Fibroblast of lung (primary cell): ENCODE data around the gene SPATA32. TPM values are rescaled to one million over a fixed set of nuclear protein-coding genes. Genes with fewer than 3 reads are reported as not detected.

Source experiments
- DNase-seq, 2 donors: peaks; one replicate each; pipeline versions ENCODE4 v3.0.0 to v3.0.0-alpha.2; 2010; ENCODE audit warnings: low read depth in 2 of 2
- H2AFZ ChIP-seq: 2 replicates; pipeline ENCODE4 v1.5.1; 2012; ENCODE audit warnings: low read length, control low read depth, inconsistent platforms
- H3K27ac ChIP-seq: 2 replicates; pipeline ENCODE4 v1.5.1; 2011; ENCODE audit warnings: low read length, control low read depth; ENCODE audit not compliant: insufficient read depth
- H3K27me3 ChIP-seq: 2 replicates; pipeline ENCODE4 v1.5.1; 2011; ENCODE audit warnings: mild to moderate bottlenecking, low read length; ENCODE audit not compliant: control insufficient read depth, insufficient read depth
- H3K36me3 ChIP-seq: 2 replicates; pipeline ENCODE4 v1.5.1; 2011; ENCODE audit warnings: low read length; ENCODE audit not compliant: control insufficient read depth, insufficient read depth
- H3K4me1 ChIP-seq: 2 replicates; pipeline ENCODE4 v1.5.1; 2011; ENCODE audit warnings: low read length; ENCODE audit not compliant: control insufficient read depth, insufficient read depth; ENCODE audit errors: extremely low read depth
- H3K4me2 ChIP-seq: 2 replicates; pipeline ENCODE4 v1.5.1; 2011; ENCODE audit warnings: low read length, control low read depth; ENCODE audit not compliant: insufficient read depth; ENCODE audit errors: extremely low read depth
- H3K4me3 ChIP-seq, 4 experiments: fragments of 200-600 bp in 1 of 4; sonication (generic) in 1 of 4; replicated peaks in 1 of 4; 2 replicates each; pipeline ENCODE4 v1.5.1; 2011 to 2016; ENCODE audit warnings: low read length in 4 of 4, low read depth in 3 of 4, mild to moderate bottlenecking in 3 of 4, control low read depth in 2 of 4, inconsistent platforms in 1 of 4, mixed read lengths in 1 of 4; ENCODE audit not compliant: insufficient read depth in 1 of 4; ENCODE audit errors: control extremely low read depth in 1 of 4
- H3K79me2 ChIP-seq: 2 replicates; pipeline ENCODE4 v1.5.1; 2012; ENCODE audit warnings: mild to moderate bottlenecking, low read length, inconsistent platforms; ENCODE audit not compliant: control insufficient read depth, insufficient read depth
- H3K9ac ChIP-seq: 2 replicates; pipeline ENCODE4 v1.5.1; 2011; ENCODE audit warnings: mild to moderate bottlenecking, low read length, control low read depth; ENCODE audit not compliant: insufficient read depth
- H3K9me3 ChIP-seq: 2 replicates; pipeline ENCODE4 v1.5.1; 2012; ENCODE audit warnings: low read depth, low read length; ENCODE audit not compliant: control insufficient read depth, insufficient read depth
- H4K20me1 ChIP-seq: 2 replicates; pipeline ENCODE4 v1.5.1; 2011; ENCODE audit warnings: low read length; ENCODE audit not compliant: control insufficient read depth, insufficient read depth; ENCODE audit errors: extremely low read depth
- EZH2 ChIP-seq: IDR thresholded peaks from 2 replicates; pipeline ENCODE4 v1.5.1; 2012; ENCODE audit warnings: low read length, control low read depth, mild to moderate bottlenecking; ENCODE audit errors: missing control alignments
- polyA plus RNA-seq, 2 donors: library from polyadenylated mRNA; depleted of rRNA in 1 of 2; stranded (reverse) in 1 of 2; unstranded in 1 of 2; fragments of >200 nt; gene quantifications; 2 replicates each; pipeline ENCODE4 v1.2.1, GENCODE V29; 2011 to 2012; ENCODE audit warnings: missing spikeins in 1 of 2
- total RNA-seq: library from RNA; depleted of rRNA; stranded (reverse); fragments of >200 nt; gene quantifications from 2 replicates; pipeline ENCODE4 v1.2.1, GENCODE V29; 2014
- TF ChIP-seq, protein P1 (sequence below), 2 donors: IDR thresholded peaks in 1 of 2; conservative IDR thresholded peaks in 1 of 2; 1 replicate in 1 of 2; 2 replicates in 1 of 2; pipeline ENCODE4 v1.5.1; 2011 to 2012; ENCODE audit warnings: low read length in 2 of 2, control low read depth in 1 of 2, inconsistent platforms in 1 of 2, low read depth in 1 of 2, mild to moderate bottlenecking in 1 of 2

SPATA32 gene
- total and polyA plus RNA-seq, 2 donors (not counting 1 experiment from before 2014, with no cell fraction given) = not detected

DNA sequence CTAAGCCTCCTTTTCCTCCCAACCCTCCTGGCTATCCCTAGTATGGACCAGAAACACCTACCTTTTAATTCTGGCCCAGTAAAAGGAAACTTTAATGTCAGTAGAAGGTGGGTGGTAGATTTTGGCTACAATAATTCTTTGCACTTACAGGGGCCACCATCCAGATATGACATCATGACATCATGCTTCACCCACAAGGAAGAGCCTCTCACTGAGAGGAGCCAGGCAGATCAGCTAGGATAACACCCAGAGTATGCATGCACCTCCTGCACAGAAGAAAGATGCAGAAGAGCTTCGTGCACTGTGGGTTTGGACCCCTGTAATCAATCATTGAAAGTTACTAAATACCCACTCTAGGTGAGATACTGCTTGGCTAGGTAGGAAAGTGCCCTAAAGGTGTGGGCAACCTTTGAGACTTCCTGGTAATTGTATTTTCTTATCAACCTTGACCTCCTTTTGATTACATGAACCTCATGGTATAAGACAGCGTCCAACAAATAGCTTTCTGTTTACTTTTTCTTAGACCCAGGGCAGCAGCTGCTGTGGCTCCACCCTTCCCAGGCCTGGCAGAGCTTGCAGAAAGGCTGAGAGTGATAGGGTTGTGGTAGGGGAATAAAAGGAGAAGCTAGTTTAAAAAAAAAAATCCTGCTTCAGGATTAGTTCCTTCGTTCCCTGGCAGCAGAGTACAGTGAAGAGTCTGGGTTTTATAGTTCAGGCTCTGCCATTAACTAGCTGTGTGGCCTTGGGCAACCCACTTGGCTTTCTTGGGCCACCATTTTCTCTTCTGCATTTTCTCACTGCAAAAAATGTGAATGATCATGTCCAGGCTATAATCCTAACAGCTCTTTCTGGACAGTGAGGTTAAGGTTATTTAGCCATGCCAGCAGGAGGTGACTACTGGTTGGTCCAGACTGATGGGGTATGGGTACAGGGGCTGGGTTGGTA, 48.8 kb upstream of the SPATA32 start:
- Histone ChIP-seq H3K9me3 (no peaks in the 10 kb centered on the region), H3K79me2 (peaks cover 70% of the 10 kb centered on the region), H3K4me1 (peaks cover 46% of the 10 kb centered on the region), H3K9ac (no peak overlapping the region), H3K4me3 (no peak overlapping the region), H3K36me3 (peaks cover 4% of the 10 kb centered on the region), H3K4me2 (peak overlapping the region; percentile 4), H4K20me1 (no peaks in the 10 kb centered on the region), H3K27ac (no peak overlapping the region), H3K27me3 (no peaks in the 10 kb centered on the region), H2AFZ (no peak overlapping the region)
- peak; percentile 41 to 76 for DNase-seq
- TF ChIP-seq EZH2 = no peak
- TF ChIP-seq, protein P1, sequence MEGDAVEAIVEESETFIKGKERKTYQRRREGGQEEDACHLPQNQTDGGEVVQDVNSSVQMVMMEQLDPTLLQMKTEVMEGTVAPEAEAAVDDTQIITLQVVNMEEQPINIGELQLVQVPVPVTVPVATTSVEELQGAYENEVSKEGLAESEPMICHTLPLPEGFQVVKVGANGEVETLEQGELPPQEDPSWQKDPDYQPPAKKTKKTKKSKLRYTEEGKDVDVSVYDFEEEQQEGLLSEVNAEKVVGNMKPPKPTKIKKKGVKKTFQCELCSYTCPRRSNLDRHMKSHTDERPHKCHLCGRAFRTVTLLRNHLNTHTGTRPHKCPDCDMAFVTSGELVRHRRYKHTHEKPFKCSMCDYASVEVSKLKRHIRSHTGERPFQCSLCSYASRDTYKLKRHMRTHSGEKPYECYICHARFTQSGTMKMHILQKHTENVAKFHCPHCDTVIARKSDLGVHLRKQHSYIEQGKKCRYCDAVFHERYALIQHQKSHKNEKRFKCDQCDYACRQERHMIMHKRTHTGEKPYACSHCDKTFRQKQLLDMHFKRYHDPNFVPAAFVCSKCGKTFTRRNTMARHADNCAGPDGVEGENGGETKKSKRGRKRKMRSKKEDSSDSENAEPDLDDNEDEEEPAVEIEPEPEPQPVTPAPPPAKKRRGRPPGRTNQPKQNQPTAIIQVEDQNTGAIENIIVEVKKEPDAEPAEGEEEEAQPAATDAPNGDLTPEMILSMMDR (conservative IDR thresholded peaks at IDR 0.05 in 1 of 2, IDR thresholded peaks at IDR 0.05 in 1 of 2; ENCODE audit: low read depth in 1 of 2, low read length in 2 of 2) = no peak

DNA sequence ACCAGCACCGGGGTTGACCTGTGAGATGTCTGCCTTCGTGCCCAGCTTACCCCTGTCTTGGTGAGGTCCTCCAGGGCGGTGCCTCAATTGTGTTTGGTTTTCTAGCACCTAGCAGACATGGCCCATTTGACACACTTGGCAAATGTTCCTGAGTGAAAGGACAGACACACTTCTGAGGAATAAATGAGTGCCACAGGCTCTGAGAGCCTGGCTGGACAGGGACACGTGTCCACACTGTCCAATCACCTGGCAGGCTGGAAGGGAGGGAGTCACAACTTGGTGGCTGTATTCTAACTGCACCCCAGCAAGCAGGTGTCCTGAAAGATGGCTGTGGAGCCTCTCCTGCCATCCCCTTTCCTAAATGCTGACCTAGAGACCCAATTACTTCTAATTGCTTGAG, 47.5 kb upstream of the SPATA32 start:
- Histone ChIP-seq H3K79me2 (peaks cover 61% of the 10 kb centered on the region), H3K27ac (no peak overlapping the region), H3K36me3 (peaks cover 4% of the 10 kb centered on the region), H3K4me3 (no peak overlapping the region), H3K27me3 (no peaks in the 10 kb centered on the region), H4K20me1 (no peaks in the 10 kb centered on the region), H3K9me3 (no peaks in the 10 kb centered on the region), H2AFZ (no peak overlapping the region), H3K4me1 (peaks cover 49% of the 10 kb centered on the region), H3K4me2 (no peak overlapping the region), H3K9ac (no peak overlapping the region)
- no peak for TF ChIP-seq EZH2
- TF ChIP-seq, protein P1 (conservative IDR thresholded peaks at IDR 0.05 in 1 of 2, IDR thresholded peaks at IDR 0.05 in 1 of 2; ENCODE audit: low read depth in 1 of 2, low read length in 2 of 2) = no peak
- DNase-seq = no peak

DNA sequence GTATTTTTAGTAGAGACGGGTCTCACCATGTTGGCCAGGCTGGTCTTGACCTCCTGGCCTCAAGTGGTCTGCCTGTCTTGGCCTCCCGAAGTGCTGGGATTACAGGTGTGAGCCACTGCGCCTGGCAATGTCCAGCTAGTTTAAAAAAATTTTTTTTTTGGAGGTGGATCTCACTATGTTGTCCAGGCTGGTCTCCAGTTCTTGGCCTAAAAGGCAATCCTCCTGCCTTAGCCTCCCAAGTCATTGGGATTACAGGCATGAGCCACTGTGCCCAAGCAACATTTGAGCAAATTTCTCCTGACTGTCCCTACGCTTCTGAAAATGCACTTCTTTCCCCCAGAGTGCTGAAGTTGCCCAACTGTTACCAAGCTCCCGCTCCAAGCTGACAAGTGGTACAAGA, 46.9 kb upstream of the SPATA32 start:
- Histone ChIP-seq H3K79me2 (peaks cover 58% of the 10 kb centered on the region), H2AFZ (no peak overlapping the region), H3K27ac (no peak overlapping the region), H4K20me1 (no peaks in the 10 kb centered on the region), H3K4me3 (no peak overlapping the region), H3K27me3 (no peaks in the 10 kb centered on the region), H3K4me1 (peaks cover 47% of the 10 kb centered on the region), H3K9me3 (no peaks in the 10 kb centered on the region), H3K36me3 (peaks cover 4% of the 10 kb centered on the region), H3K9ac (no peak overlapping the region), H3K4me2 (no peak overlapping the region)
- no peak for DNase-seq
- no peak for TF ChIP-seq EZH2
- TF ChIP-seq, protein P1 (conservative IDR thresholded peaks at IDR 0.05 in 1 of 2, IDR thresholded peaks at IDR 0.05 in 1 of 2; ENCODE audit: low read depth in 1 of 2, low read length in 2 of 2) = no peak
